Thyroid gland (tissue), 4 donors: ENCODE data around the gene PCAT6.

Experiments
- CTCF ChIP-seq, 6 experiments: fragments of 200-600 bp in 3 of 6; fragments of 450-650 bp in 3 of 6; sonication (generic) in 3 of 6; IDR thresholded peaks; one replicate each; pipeline ENCODE4 v1.5.1; 2016 to 2019; ENCODE audit warnings: antibody characterized with exemption in 6 of 6, mild to moderate bottlenecking in 2 of 6, inconsistent platforms in 1 of 6, moderate library complexity in 1 of 6
- POLR2A ChIP-seq, 2 donors: fragments of 450-650 bp; IDR thresholded peaks; one replicate each; pipeline ENCODE4 v1.6.1; 2017; ENCODE audit warnings: antibody characterized with exemption in 2 of 2, mild to moderate bottlenecking in 2 of 2, moderate library complexity in 1 of 2

DNA sequence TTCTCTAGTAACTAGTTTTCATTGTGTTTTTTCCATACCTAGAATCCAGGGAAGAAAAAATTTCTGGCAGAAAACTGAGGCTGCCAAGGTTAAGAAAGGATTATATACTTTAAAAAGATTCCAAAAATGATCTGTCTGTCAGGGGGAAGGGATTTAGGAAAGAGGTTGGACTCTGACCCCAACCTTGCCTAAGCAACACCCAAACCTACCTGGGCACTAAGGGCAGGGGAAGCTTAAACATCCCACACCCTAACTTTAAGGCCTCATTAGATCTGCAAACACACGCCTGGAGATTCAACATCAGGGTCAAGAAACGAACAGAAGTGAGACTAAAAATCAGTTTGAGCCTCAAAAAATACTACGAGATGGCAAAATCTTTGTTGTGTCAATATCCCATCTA, 22.0 kb upstream of the PCAT6 start:
- no peak for TF ChIP-seq POLR2A (IDR thresholded peaks at IDR 0.05)
- no peak for TF ChIP-seq CTCF (IDR thresholded peaks at IDR 0.05)
